Osteocyte (in vitro differentiated cells): ENCODE results near the gene THG1L. TPM values are rescaled to one million over a fixed set of nuclear protein-coding genes. Genes with fewer than 3 reads are reported as not detected.

Source experiments
- DNase-seq: peaks from one replicate; pipeline ENCODE4 v3.0.0; 2021; ENCODE audit warnings: mixed read lengths; ENCODE audit not compliant: unreplicated experiment; ENCODE audit errors: extremely low spot score
- H3K27ac Mint-ChIP-seq: one replicate; pipeline ENCODE4 v1.8.0; 2021; ENCODE audit warnings: mild to moderate bottlenecking, mixed read lengths; ENCODE audit not compliant: unreplicated experiment
- H3K27me3 Mint-ChIP-seq: one replicate; pipeline ENCODE4 v1.8.0; 2021; ENCODE audit warnings: mixed read lengths; ENCODE audit not compliant: unreplicated experiment
- H3K36me3 Mint-ChIP-seq: one replicate; pipeline ENCODE4 v1.8.0; 2021; ENCODE audit warnings: mixed read lengths; ENCODE audit not compliant: unreplicated experiment
- H3K4me1 Mint-ChIP-seq: one replicate; pipeline ENCODE4 v1.8.0; 2021; ENCODE audit warnings: mixed read lengths; ENCODE audit not compliant: unreplicated experiment
- H3K4me3 Mint-ChIP-seq: one replicate; pipeline ENCODE4 v1.8.0; 2021; ENCODE audit warnings: mild to moderate bottlenecking, moderate library complexity, mixed read lengths; ENCODE audit not compliant: unreplicated experiment
- H3K9me3 Mint-ChIP-seq: one replicate; pipeline ENCODE4 v1.8.0; 2021; ENCODE audit warnings: mixed read lengths; ENCODE audit not compliant: unreplicated experiment
- CTCF ChIP-seq: fragments of 200-600 bp; sonication (generic); IDR thresholded peaks from 2 replicates; pipeline ENCODE4 v1.5.0; 2021; ENCODE audit warnings: antibody characterized with exemption, mild to moderate bottlenecking, moderate library complexity
- total RNA-seq: library from RNA; stranded (reverse); gene quantifications from 2 replicates; pipeline ENCODE4 v1.2.1, GENCODE V29; 2021

THG1L gene
- total RNA-seq, 1 donor from 2014 or later: 15.6 TPM

- Mint-ChIP-seq H3K4me3 (no peak overlapping the region), H3K4me1 (peaks cover 5% of the 10 kb centered on the region), H3K27me3 (no peaks in the 10 kb centered on the region), H3K27ac (no peak overlapping the region), H3K36me3 (peaks cover 11% of the 10 kb centered on the region), H3K9me3 (no peaks in the 10 kb centered on the region)
- DNase-seq: no peak
- TF ChIP-seq CTCF: no peak
Observed at GRCh38 chr5:157739388-157740228, 8.4 kb downstream of the THG1L start.

- H3K27ac Mint-ChIP-seq: no peak overlapping the region
- no peaks in the 10 kb centered on the region for H3K9me3 Mint-ChIP-seq
- H3K27me3 Mint-ChIP-seq: no peaks in the 10 kb centered on the region
- peaks cover 11% of the 10 kb centered on the region for H3K36me3 Mint-ChIP-seq
- TF ChIP-seq CTCF: peak; percentile 54
- DNase-seq: no peak
- H3K4me1 Mint-ChIP-seq: peaks cover 11% of the 10 kb centered on the region
- no peak overlapping the region for H3K4me3 Mint-ChIP-seq
Observed at GRCh38 chr5:157740229-157740610, 9.0 kb downstream of the THG1L start.

- Mint-ChIP-seq H3K9me3 (no peaks in the 10 kb centered on the region), H3K36me3 (peaks cover 11% of the 10 kb centered on the region), H3K4me1 (peaks cover 16% of the 10 kb centered on the region), H3K4me3 (no peak overlapping the region), H3K27me3 (no peaks in the 10 kb centered on the region), H3K27ac (no peak overlapping the region)
- no peak for DNase-seq
- no peak for TF ChIP-seq CTCF
Observed at GRCh38 chr5:157741131-157741530, 9.9 kb downstream of the THG1L start.

GRCh38 chr5:157743163-157744050 lies 12.2 kb downstream of the THG1L start, which contains the start of gene LSM11:
TSS of gene LSM11 (plus strand) at chr5:157743712. CDS start at chr5:157743751, 39 bp downstream.
- peak; percentile 100 for TF ChIP-seq CTCF
- Mint-ChIP-seq H3K27me3 (no peaks in the 10 kb centered on the region), H3K4me3 (peak within 1 kb of the TSS; percentile 89), H3K4me1 (peaks cover 26% of the 10 kb centered on the region), H3K9me3 (no peaks in the 10 kb centered on the region), H3K27ac (peak within 1 kb of the TSS; percentile 69), H3K36me3 (peaks cover 2% of the 10 kb centered on the region)
- DNase-seq: peak; percentile 97
